Mesenchymal stem cell (in vitro differentiated cells and primary cell): ENCODE measurements around the gene MMP28.

Experiments
- DNase-seq: peaks from one replicate; pipeline ENCODE4 v3.0.0-alpha.2; 2013
- H2AFZ ChIP-seq: one replicate; pipeline ENCODE4 v1.6.1; 2013; ENCODE audit warnings: low read depth, mild to moderate bottlenecking, control low read depth, inconsistent platforms, low read length, moderate library complexity
- H2AK5ac ChIP-seq: 2 replicates; pipeline ENCODE4 v1.6.1; 2013; ENCODE audit warnings: low read length, moderate library complexity, mild to moderate bottlenecking, inconsistent platforms; ENCODE audit not compliant: severe bottlenecking
- H2BK120ac ChIP-seq: one replicate; pipeline ENCODE4 v1.6.1; 2013; ENCODE audit warnings: low read depth, mild to moderate bottlenecking, inconsistent platforms, low read length, moderate library complexity
- H2BK12ac ChIP-seq, 2 experiments: one replicate each; pipeline ENCODE4 v1.6.1; 2013; ENCODE audit warnings: inconsistent platforms in 2 of 2, low read length in 2 of 2, mild to moderate bottlenecking in 2 of 2, moderate library complexity in 2 of 2, control low read depth in 1 of 2
- H2BK15ac ChIP-seq: one replicate; pipeline ENCODE4 v1.6.1; 2013; ENCODE audit warnings: mild to moderate bottlenecking, low read depth, inconsistent platforms; ENCODE audit not compliant: poor library complexity, severe bottlenecking
- H2BK5ac ChIP-seq: 2 replicates; pipeline ENCODE4 v1.6.1; 2013; ENCODE audit warnings: low read depth, mild to moderate bottlenecking, low read length, control low read depth, inconsistent platforms; ENCODE audit not compliant: poor library complexity, severe bottlenecking
- H3K14ac ChIP-seq, 2 experiments: one replicate each; pipeline ENCODE4 v1.6.1; 2013; ENCODE audit warnings: inconsistent platforms in 2 of 2, low read length in 2 of 2, control low read depth in 1 of 2, mild to moderate bottlenecking in 1 of 2, moderate library complexity in 1 of 2
- H3K18ac ChIP-seq, 2 experiments: one replicate each; pipeline ENCODE4 v1.6.1; 2013; ENCODE audit warnings: inconsistent platforms in 2 of 2, low read length in 2 of 2, control low read depth in 1 of 2, low read depth in 1 of 2, mild to moderate bottlenecking in 1 of 2
- H3K23ac ChIP-seq, 2 experiments: one replicate each; pipeline ENCODE4 v1.6.1; 2013; ENCODE audit warnings: inconsistent platforms in 2 of 2, low read length in 2 of 2, mild to moderate bottlenecking in 2 of 2, moderate library complexity in 2 of 2, control low read depth in 1 of 2
- H3K27ac ChIP-seq: 2 replicates; pipeline ENCODE4 v1.5.1; 2013; ENCODE audit warnings: mild to moderate bottlenecking, moderate library complexity, low read length, control low read depth, inconsistent platforms; ENCODE audit not compliant: poor library complexity, severe bottlenecking
- H3K27me3 ChIP-seq, 2 experiments: 2 replicates each; pipeline versions ENCODE4 v1.6.1 to v1.7.0; 2013; ENCODE audit warnings: low read length in 2 of 2, mild to moderate bottlenecking in 2 of 2, moderate library complexity in 2 of 2, control low read depth in 1 of 2, inconsistent platforms in 1 of 2; ENCODE audit not compliant: control insufficient read depth in 1 of 2, insufficient read depth in 1 of 2
- H3K36me3 ChIP-seq, 2 experiments: 2 replicates each; pipeline versions ENCODE4 v1.6.1 to v1.7.0; 2013; ENCODE audit warnings: low read length in 2 of 2, control low read depth in 1 of 2, inconsistent platforms in 1 of 2, low read depth in 1 of 2, mild to moderate bottlenecking in 1 of 2; ENCODE audit not compliant: insufficient read depth in 2 of 2, control insufficient read depth in 1 of 2
- H3K4ac ChIP-seq, 2 experiments: one replicate each; pipeline ENCODE4 v1.6.1; 2013; ENCODE audit warnings: inconsistent platforms in 2 of 2, low read length in 2 of 2, mild to moderate bottlenecking in 2 of 2, moderate library complexity in 2 of 2, control low read depth in 1 of 2, low read depth in 1 of 2
- H3K4me1 ChIP-seq: 2 replicates; pipeline ENCODE4 v1.6.1; 2013; ENCODE audit warnings: low read depth, low read length, control low read depth; ENCODE audit not compliant: control insufficient read depth, insufficient read depth
- H3K4me2 ChIP-seq: 2 replicates; pipeline ENCODE4 v1.6.1; 2013; ENCODE audit warnings: low read length, mild to moderate bottlenecking, inconsistent platforms; ENCODE audit not compliant: poor library complexity, severe bottlenecking
- H3K4me3 ChIP-seq, 2 experiments: 2 replicates each; pipeline versions ENCODE4 v1.5.1 to v1.7.0; 2013; ENCODE audit warnings: low read length in 2 of 2, mild to moderate bottlenecking in 2 of 2, control low read depth in 1 of 2, low read depth in 1 of 2; ENCODE audit not compliant: insufficient read depth in 1 of 2
- H3K79me1 ChIP-seq: replicated peaks from 2 replicates; pipeline ENCODE4 v1.6.1; 2013; ENCODE audit warnings: mild to moderate bottlenecking, control low read depth, low read length, inconsistent platforms; ENCODE audit not compliant: poor library complexity, severe bottlenecking
- H3K9ac ChIP-seq: 2 replicates; pipeline ENCODE4 v1.7.0; 2013; ENCODE audit warnings: mild to moderate bottlenecking, low read length, moderate library complexity
- H3K9me3 ChIP-seq: 2 replicates; pipeline ENCODE4 v1.7.0; 2013; ENCODE audit warnings: mild to moderate bottlenecking, low read length; ENCODE audit not compliant: control insufficient read depth
- H4K8ac ChIP-seq: one replicate; pipeline ENCODE4 v1.6.1; 2013; ENCODE audit warnings: inconsistent platforms, mild to moderate bottlenecking, low read length, moderate library complexity
- H4K91ac ChIP-seq: one replicate; pipeline ENCODE4 v1.6.1; 2013; ENCODE audit warnings: mild to moderate bottlenecking, low read length, inconsistent platforms
- WGBS: methylation state at CpG from one replicate; pipeline ENCODE4 v1.1.7; 2013; ENCODE audit warnings: mixed read lengths; 5-methylcytosine and 5-hydroxymethylcytosine counted together

Gene MMP28

DNA sequence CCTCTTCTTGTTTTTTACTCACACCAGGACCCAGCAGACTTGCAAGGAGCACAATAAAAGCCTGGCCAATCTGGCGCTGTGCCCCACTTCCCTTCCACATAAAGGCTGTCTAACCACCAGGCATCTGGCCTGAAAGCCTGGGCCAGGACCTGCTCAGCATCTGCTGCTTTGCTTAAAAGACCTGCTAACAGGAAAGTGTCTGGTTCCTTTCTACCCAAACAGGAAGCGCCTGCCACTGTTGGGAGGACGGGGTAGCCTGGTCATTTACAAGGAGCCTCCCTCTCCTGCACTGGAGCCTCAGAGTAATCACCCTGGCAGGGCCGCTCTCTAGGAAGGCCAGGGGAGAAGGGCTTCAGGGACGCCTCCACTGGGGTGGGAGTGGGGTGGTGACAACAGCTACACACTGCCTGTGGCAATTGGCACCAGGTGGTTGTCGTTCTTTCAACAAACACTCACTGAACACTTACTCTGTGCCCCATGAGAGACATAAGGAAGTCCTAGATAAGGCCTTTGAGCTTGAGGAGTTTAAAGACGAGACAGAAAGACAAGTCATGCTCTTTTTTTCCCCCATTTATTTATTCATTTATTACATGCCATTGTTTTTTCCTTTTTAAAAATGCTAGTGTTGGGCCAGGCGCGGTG lies 6.3 kb upstream of the MMP28 start:
- H3K36me3 ChIP-seq, result no peaks in the 10 kb centered on the region
- peak overlapping the region; percentile 24 for H2AFZ ChIP-seq
- H3K4ac ChIP-seq, result peak overlapping the region; percentile 15 to 60
- H3K9ac ChIP-seq, result no peak overlapping the region
- no peak overlapping the region for H2BK5ac ChIP-seq
- peak overlapping the region; percentile 57 for H2BK15ac ChIP-seq
- H3K79me1 ChIP-seq, result no peaks in the 10 kb centered on the region
- peak overlapping the region in 1 of 2 experiments; percentile 30 for H3K14ac ChIP-seq
- no peak overlapping the region for H3K27ac ChIP-seq
- peak overlapping the region; percentile 93 for H4K91ac ChIP-seq
- no peak overlapping the region for H3K4me3 ChIP-seq
- H3K18ac ChIP-seq, result peak overlapping the region in 1 of 2 experiments; percentile 70
- no peak overlapping the region for H3K4me2 ChIP-seq
- peak; percentile 71 for DNase-seq
- 42% methylated on average over 5 of the region's 9 CpGs for WGBS
- H4K8ac ChIP-seq, result peak overlapping the region; percentile 5
- no peak overlapping the region for H3K23ac ChIP-seq
- peaks cover 30 to 50% of the 10 kb centered on the region in 2 experiments for H3K27me3 ChIP-seq
- peak overlapping the region in 1 of 2 experiments; percentile 94 for H2BK12ac ChIP-seq
- no peaks in the 10 kb centered on the region for H3K9me3 ChIP-seq
- no peaks in the 10 kb centered on the region for H3K4me1 ChIP-seq
- H2BK120ac ChIP-seq, result peak overlapping the region; percentile 19
- H2AK5ac ChIP-seq, result no peak overlapping the region

DNA sequence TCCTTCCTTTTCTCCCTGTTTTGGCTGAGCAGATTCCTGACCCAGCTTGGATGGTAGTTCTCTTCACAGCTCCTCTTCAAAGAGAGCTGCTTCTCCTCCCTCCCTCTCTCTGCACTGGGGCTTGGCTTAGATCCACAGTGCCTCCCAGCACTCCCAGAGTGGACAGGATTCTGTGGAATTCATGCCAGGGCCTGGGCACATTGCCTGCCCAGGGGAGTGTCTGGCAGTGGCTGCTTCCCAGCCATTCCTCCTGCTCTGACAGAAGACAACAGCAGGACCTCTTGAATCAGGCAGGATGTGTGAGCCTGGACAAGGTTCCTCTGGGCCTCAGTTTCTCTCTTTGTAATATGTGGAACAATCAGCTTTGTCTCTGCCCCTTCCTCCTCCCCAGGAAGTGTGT lies 4.5 kb upstream of the MMP28 start:
- Histone ChIP-seq H3K27me3 (peaks cover 45 to 67% of the 10 kb centered on the region in 2 experiments), H2AFZ (no peak overlapping the region), H3K9me3 (no peaks in the 10 kb centered on the region), H2BK120ac (peak overlapping the region; percentile 56), H3K23ac (no peak overlapping the region), H4K91ac (peak overlapping the region; percentile 59), H2BK15ac (no peak overlapping the region), H3K4me2 (no peak overlapping the region), H3K36me3 (no peaks in the 10 kb centered on the region), H4K8ac (no peak overlapping the region), H3K4ac (no peak overlapping the region), H2AK5ac (no peak overlapping the region), H3K4me1 (peaks cover 9% of the 10 kb centered on the region), H2BK12ac (no peak overlapping the region), H3K27ac (no peak overlapping the region), H2BK5ac (no peak overlapping the region), H3K9ac (no peak overlapping the region), H3K79me1 (no peaks in the 10 kb centered on the region), H3K18ac (peak overlapping the region in 1 of 2 experiments; percentile 42), H3K14ac (no peak overlapping the region), H3K4me3 (no peak overlapping the region)
- no peak for DNase-seq

DNA sequence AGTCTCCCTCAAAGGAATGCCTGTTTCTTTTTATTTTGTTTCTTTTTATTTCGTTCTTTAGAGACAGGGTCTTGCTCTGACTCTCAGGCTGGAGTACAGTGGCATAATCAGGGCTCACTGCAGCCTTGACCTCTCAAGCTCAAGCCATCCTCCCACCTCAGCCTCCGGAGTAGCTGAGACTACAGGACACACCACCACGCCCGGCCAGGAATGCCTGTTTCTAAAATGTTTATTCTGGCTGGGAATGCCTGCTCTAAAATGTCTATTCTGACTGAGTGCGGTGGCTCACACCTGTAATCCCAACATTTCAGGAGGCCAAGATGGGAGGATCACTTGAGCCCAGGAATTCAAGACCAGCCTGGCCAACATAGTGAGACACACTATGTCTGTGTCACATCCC lies 2.5 kb upstream of the MMP28 start:
- no peak overlapping the region for H3K9ac ChIP-seq
- H3K14ac ChIP-seq, result no peak overlapping the region
- 86% methylated on average over 5 of the region's 5 CpGs for WGBS
- H2BK15ac ChIP-seq, result no peak overlapping the region
- H3K27me3 ChIP-seq, result peaks cover 65 to 87% of the 10 kb centered on the region in 2 experiments
- H2AFZ ChIP-seq, result no peak overlapping the region
- H3K4me1 ChIP-seq, result peaks cover 13% of the 10 kb centered on the region
- H2BK5ac ChIP-seq, result no peak overlapping the region
- no peak overlapping the region for H3K4me2 ChIP-seq
- no peak overlapping the region for H3K27ac ChIP-seq
- H2BK12ac ChIP-seq, result no peak overlapping the region
- no peak overlapping the region for H2BK120ac ChIP-seq
- H3K79me1 ChIP-seq, result no peaks in the 10 kb centered on the region
- H3K4me3 ChIP-seq, result no peak overlapping the region
- H3K36me3 ChIP-seq, result no peaks in the 10 kb centered on the region
- H2AK5ac ChIP-seq, result no peak overlapping the region
- no peak overlapping the region for H3K23ac ChIP-seq
- H3K9me3 ChIP-seq, result no peaks in the 10 kb centered on the region
- no peak overlapping the region for H4K8ac ChIP-seq
- H3K18ac ChIP-seq, result no peak overlapping the region
- no peak for DNase-seq
- no peak overlapping the region for H4K91ac ChIP-seq
- no peak overlapping the region for H3K4ac ChIP-seq

DNA sequence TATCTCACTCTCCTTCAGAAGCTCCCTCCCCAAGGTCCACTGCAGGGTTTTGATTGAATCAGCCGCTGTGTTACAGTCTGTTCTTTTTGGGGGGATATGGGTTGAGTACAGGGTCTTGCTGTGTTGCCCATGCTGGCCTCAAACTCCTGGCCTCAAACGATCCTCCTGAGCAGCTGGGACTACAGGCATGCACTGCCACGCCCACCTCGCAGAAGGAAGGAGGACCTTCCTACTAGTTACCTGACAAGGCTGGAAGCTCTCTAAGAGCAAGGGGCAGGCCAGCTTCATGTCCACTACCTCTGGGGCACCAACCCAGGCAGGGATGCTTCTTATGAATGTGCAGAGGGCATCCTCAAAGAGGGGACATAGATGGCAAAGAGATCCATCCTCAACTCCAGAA lies 1.9 kb upstream of the MMP28 start:
- H2AFZ ChIP-seq, result no peak overlapping the region

More for the DNA sequence above, 1.9 kb upstream of the MMP28 start:
- Histone ChIP-seq H3K4me2 (no peak overlapping the region), H3K23ac (no peak overlapping the region), H3K18ac (no peak overlapping the region), H3K36me3 (no peaks in the 10 kb centered on the region), H3K14ac (no peak overlapping the region), H2BK5ac (no peak overlapping the region), H3K27ac (no peak overlapping the region), H3K4ac (no peak overlapping the region), H3K9ac (no peak overlapping the region), H4K8ac (no peak overlapping the region), H2AK5ac (no peak overlapping the region), H2BK15ac (no peak overlapping the region), H2BK120ac (no peak overlapping the region), H4K91ac (no peak overlapping the region), H2BK12ac (no peak overlapping the region), H3K4me1 (peaks cover 13% of the 10 kb centered on the region), H3K9me3 (no peaks in the 10 kb centered on the region), H3K79me1 (no peaks in the 10 kb centered on the region), H3K4me3 (no peak overlapping the region), H3K27me3 (peaks cover 70 to 92% of the 10 kb centered on the region in 2 experiments)
- WGBS, result 68% methylated on average over 4 of the region's 4 CpGs
- no peak for DNase-seq
